Nephron (organoid): ENCODE measurements around the gene PTPN22.
"Not testable (repeated sequence)": the region's sequence is repeated elsewhere in the genome, so short reads cannot be mapped to it uniquely, and the experiment has no call there.

Experiments
- H3K27ac Mint-ChIP-seq, 3 experiments: 2 replicates each; pipeline ENCODE4 v1.8.0; 2020; ENCODE audit warnings: mixed read lengths in 3 of 3, mild to moderate bottlenecking in 2 of 3, moderate library complexity in 1 of 3
- H3K27me3 Mint-ChIP-seq: 2 replicates; pipeline ENCODE4 v1.8.0; 2021; ENCODE audit warnings: low read depth, mild to moderate bottlenecking, moderate library complexity, mixed read lengths
- H3K36me3 Mint-ChIP-seq: 2 replicates; pipeline ENCODE4 v1.8.0; 2020; ENCODE audit warnings: low read depth, mixed read lengths
- H3K4me1 Mint-ChIP-seq: 2 replicates; pipeline ENCODE4 v1.8.0; 2020; ENCODE audit warnings: mixed read lengths
- H3K4me3 Mint-ChIP-seq, 3 experiments: 2 replicates each; pipeline ENCODE4 v1.8.0; 2020; ENCODE audit warnings: mild to moderate bottlenecking in 3 of 3, mixed read lengths in 3 of 3, moderate library complexity in 2 of 3
- H3K9me3 Mint-ChIP-seq: 2 replicates; pipeline ENCODE4 v1.8.0; 2020; ENCODE audit warnings: mixed read lengths
- TF ChIP-seq, protein P1 (sequence below), 3 experiments: fragments of 200-600 bp; sonication (generic); IDR thresholded peaks; one replicate each; pipeline ENCODE4 v1.5.0; 2021; ENCODE audit warnings: antibody characterized with exemption in 3 of 3; ENCODE audit not compliant: unreplicated experiment in 3 of 3

PTPN22 gene

DNA sequence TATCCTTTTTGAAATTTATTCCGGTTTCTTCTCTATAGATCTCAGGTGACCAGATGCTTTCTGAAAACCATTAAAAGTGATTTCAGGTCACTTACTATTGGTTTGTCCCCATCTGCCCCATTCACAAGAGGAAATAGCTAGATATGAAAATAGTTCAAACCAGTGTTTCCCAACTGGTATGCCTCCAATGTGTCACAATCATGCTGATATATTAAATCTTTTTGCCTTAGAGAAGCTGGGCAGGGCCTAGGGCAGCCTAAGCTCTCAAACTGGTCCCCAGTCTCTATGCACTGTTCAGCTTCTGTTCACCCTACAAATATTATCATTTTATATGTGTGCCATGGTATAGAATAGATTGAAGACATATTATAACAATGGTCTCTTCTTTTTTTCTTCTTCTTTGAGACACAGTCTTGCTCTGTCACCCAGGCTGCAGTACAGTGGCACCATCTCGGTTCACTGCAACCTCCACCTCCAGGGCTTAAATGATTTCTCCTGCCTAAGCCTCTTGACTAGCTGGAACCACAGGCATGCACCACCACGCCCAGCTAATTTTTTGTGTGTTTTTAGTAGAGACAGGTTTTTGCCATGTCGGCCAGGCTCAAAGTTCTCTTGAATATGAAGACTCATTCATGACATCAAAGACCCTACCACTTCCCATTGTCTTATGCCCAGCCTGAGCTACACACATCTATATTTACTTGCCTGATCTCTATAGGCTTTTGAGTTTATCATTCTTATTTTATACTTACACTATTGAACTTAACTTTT lies 15.7 kb downstream of the PTPN22 start:
- Mint-ChIP-seq H3K4me1 (no peaks in the 10 kb centered on the region), H3K27ac (no peak overlapping the region), H3K27me3 (no peaks in the 10 kb centered on the region), H3K4me3 (no peak overlapping the region), H3K36me3 (no peaks in the 10 kb centered on the region), H3K9me3 (no peaks in the 10 kb centered on the region)
- TF ChIP-seq, protein P1, sequence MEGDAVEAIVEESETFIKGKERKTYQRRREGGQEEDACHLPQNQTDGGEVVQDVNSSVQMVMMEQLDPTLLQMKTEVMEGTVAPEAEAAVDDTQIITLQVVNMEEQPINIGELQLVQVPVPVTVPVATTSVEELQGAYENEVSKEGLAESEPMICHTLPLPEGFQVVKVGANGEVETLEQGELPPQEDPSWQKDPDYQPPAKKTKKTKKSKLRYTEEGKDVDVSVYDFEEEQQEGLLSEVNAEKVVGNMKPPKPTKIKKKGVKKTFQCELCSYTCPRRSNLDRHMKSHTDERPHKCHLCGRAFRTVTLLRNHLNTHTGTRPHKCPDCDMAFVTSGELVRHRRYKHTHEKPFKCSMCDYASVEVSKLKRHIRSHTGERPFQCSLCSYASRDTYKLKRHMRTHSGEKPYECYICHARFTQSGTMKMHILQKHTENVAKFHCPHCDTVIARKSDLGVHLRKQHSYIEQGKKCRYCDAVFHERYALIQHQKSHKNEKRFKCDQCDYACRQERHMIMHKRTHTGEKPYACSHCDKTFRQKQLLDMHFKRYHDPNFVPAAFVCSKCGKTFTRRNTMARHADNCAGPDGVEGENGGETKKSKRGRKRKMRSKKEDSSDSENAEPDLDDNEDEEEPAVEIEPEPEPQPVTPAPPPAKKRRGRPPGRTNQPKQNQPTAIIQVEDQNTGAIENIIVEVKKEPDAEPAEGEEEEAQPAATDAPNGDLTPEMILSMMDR (IDR thresholded peaks at IDR 0.05; ENCODE audit: unreplicated experiment in 3 of 3), result no peak

DNA sequence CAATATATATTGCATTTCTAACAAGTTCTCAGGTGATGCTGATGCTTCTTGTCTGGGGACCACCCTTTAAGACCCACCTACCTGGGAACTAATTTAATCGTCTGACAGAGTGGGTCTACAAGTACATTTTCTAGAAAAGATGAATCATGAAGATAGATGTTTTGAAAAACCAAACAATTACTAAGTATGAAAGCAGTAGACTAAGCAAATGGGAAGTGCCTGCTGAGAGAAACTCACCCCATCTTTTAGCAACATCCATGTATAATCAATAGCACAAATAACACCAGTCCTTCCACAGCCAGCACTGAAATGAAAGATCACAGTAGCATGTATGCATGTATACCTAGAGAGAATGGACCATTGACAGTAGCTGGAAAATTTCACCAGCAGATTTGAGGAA lies 17.3 kb downstream of the PTPN22 start:
- Mint-ChIP-seq H3K4me1 (no peaks in the 10 kb centered on the region), H3K27ac (no peak overlapping the region), H3K27me3 (no peaks in the 10 kb centered on the region), H3K36me3 (no peaks in the 10 kb centered on the region), H3K9me3 (no peaks in the 10 kb centered on the region), H3K4me3 (no peak overlapping the region)
- TF ChIP-seq, protein P1 (IDR thresholded peaks at IDR 0.05; ENCODE audit: unreplicated experiment in 3 of 3), result no peak

DNA sequence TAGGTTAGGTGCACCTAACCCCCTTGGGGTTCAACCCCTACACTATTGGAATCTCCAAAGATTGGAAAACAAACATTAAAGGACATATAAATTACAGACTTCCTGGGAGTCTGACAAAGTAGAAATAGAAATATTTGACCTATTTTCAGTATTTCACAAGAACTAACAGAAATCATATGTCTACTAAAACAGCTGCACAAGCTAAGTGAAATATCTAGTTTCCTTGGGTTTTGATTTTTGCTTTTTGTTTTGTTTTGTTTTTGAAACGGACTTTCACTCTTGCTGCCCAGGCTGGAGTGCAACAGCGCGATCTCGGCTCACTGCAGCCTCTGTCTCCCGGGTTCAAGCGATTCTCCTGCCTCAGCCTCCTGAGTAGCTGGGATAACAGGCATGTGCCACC lies 18.8 kb downstream of the PTPN22 start:
- H3K27me3 Mint-ChIP-seq, H3K9me3 Mint-ChIP-seq, H3K27ac Mint-ChIP-seq, H3K36me3 Mint-ChIP-seq, H3K4me3 Mint-ChIP-seq, H3K4me1 Mint-ChIP-seq: not testable (repeated sequence)

DNA sequence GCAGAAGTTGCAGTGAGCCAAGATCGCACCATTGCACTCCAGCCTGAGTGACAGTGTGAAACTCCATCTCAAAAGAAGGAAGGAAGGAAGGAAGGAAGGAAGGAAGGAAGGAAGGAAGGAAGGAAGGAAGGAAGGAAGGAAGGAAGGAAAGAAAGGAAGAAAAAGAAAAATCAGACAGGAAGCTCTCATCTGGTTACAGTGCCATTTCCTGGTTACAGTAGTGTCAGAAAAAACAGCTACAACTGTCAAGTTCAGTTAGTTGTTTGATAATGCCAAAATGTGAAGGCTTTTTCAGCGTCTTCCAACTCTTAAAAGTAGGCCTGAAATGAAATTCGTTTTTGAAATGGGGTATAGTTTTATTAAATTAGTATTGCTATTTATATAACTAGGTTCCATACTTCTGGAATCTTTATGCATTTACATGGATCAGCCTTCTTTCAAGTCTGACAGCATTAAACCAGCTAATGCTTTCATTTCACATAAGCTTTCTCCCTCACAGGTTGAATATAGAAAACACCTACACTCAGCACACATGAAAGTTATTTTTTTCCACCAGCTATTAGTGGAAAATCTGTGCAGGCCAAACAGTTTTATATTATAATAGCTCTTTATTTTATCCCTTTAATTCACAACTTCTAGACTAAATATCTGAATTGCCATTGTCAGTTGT lies 21.2 kb downstream of the PTPN22 start:
- TF ChIP-seq, protein P1 (IDR thresholded peaks at IDR 0.05; ENCODE audit: unreplicated experiment in 3 of 3), result no peak
- no peak overlapping the region for H3K27ac Mint-ChIP-seq
- H3K9me3 Mint-ChIP-seq, result peaks cover 11% of the 10 kb centered on the region
- H3K4me3 Mint-ChIP-seq, result no peak overlapping the region
- no peaks in the 10 kb centered on the region for H3K27me3 Mint-ChIP-seq
- no peaks in the 10 kb centered on the region for H3K4me1 Mint-ChIP-seq
- H3K36me3 Mint-ChIP-seq, result no peaks in the 10 kb centered on the region

DNA sequence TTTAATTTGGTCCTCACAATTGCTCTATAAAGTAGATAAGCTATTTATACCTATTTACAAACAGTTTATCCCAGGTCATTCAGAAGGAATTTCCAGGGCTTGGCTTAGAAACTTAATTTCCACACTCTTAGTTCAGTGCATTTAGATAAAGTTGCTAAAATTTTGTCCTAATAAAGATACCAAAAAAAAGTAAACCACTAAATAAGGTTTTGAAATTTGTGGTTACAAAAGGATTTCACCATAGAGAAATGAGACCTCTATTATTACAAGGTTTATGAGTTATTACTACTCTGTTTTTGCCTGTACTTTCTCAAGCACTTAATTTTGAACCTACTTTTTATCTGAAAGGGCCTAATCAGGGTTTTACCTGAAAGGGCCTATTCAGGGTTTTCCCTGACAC lies 22.4 kb downstream of the PTPN22 start:
- Mint-ChIP-seq H3K4me1 (no peaks in the 10 kb centered on the region), H3K36me3 (no peaks in the 10 kb centered on the region), H3K4me3 (no peak overlapping the region), H3K27me3 (no peaks in the 10 kb centered on the region), H3K9me3 (peaks cover 11% of the 10 kb centered on the region), H3K27ac (no peak overlapping the region)
- TF ChIP-seq, protein P1 (IDR thresholded peaks at IDR 0.05; ENCODE audit: unreplicated experiment in 3 of 3), result no peak

DNA sequence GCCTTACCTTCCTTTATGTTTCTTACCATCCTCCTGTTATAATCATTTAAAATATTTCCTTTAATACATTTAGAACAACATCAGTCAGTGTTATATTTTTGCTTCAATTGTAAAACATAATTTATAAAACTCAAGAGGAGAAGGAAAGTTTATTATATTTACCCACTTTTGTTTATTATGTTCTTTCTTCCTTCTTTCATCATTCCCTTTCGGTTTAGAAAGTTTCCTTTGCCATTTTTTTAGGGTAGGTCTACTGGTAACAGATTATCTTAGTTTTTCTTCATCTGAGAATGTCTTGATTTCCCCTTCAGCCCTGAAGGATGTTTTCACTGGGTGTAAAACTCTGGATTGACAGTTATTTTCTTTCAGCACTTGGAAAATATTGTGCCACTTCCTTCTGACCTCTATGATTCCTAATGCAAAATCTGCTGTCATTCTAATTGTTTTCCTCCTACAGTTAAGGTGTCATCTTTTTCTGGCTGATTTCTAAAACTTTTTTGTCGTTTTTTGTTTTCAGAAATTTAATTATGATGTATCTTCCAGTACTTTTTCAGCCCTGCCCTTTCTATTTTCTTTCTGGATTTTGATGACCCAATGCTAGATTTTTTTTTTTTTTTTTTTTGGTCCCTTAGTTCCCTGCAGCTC lies 25.0 kb downstream of the PTPN22 start:
- H3K4me3 Mint-ChIP-seq, result no peak overlapping the region
- peaks cover 11% of the 10 kb centered on the region for H3K9me3 Mint-ChIP-seq
- no peaks in the 10 kb centered on the region for H3K4me1 Mint-ChIP-seq
- no peak overlapping the region for H3K27ac Mint-ChIP-seq
- no peaks in the 10 kb centered on the region for H3K36me3 Mint-ChIP-seq
- TF ChIP-seq, protein P1 (IDR thresholded peaks at IDR 0.05; ENCODE audit: unreplicated experiment in 3 of 3), result no peak
- H3K27me3 Mint-ChIP-seq, result no peaks in the 10 kb centered on the region
